Suprapubic skin (tissue), 4 donors: ENCODE results near the gene ACOD1. TPM values are rescaled to one million over a fixed set of nuclear protein-coding genes. Genes with fewer than 3 reads are reported as not detected.

Experiments
- DNase-seq, 2 donors: peaks; one replicate each; pipeline ENCODE4 v3.0.0-alpha.2; 2019; ENCODE audit warnings: low spot score in 2 of 2
- H3K27ac ChIP-seq: fragments of 200-600 bp; sonication (generic); one replicate; pipeline ENCODE4 v1.5.1; 2019
- H3K27me3 ChIP-seq: fragments of 200-600 bp; sonication (generic); one replicate; pipeline ENCODE4 v1.5.1; 2019
- H3K36me3 ChIP-seq: fragments of 200-600 bp; sonication (generic); one replicate; pipeline ENCODE4 v1.5.1; 2019
- H3K4me1 ChIP-seq: fragments of 200-600 bp; sonication (generic); one replicate; pipeline ENCODE4 v1.5.1; 2019
- H3K4me3 ChIP-seq: fragments of 200-600 bp; sonication (generic); one replicate; pipeline ENCODE4 v1.5.1; 2019; ENCODE audit warnings: mild to moderate bottlenecking
- H3K9me3 ChIP-seq: fragments of 200-600 bp; sonication (generic); one replicate; pipeline ENCODE4 v1.5.1; 2019
- EP300 ChIP-seq: sonication (generic); formaldehyde crosslinking; IDR thresholded peaks from one replicate; pipeline ENCODE4 v1.6.1; 2017; ENCODE audit warnings: antibody characterized with exemption
- POLR2A ChIP-seq, 2 donors: fragments of 450-650 bp; IDR thresholded peaks; one replicate each; pipeline ENCODE4 v1.6.1; 2017; ENCODE audit warnings: antibody characterized with exemption in 2 of 2, mild to moderate bottlenecking in 2 of 2, moderate library complexity in 2 of 2
- POLR2AphosphoS5 ChIP-seq, 3 donors: sonication (generic); formaldehyde crosslinking; IDR thresholded peaks; one replicate each; pipeline ENCODE4 v1.6.1; 2017; ENCODE audit warnings: antibody characterized with exemption in 3 of 3
- WGBS: methylation state at CpG from one replicate; pipeline ENCODE4 v1.1.5; 2018; 5-methylcytosine and 5-hydroxymethylcytosine counted together
- total RNA-seq, 4 donors: library from RNA; depleted of rRNA; stranded (reverse); fragments of >200 nt; gene quantifications; one replicate each; pipeline ENCODE4 v1.1.0, GENCODE V29; 2016
- TF ChIP-seq, protein P1 (sequence below), 2 donors: fragments of 200-600 bp in 1 of 2; fragments of 450-650 bp in 1 of 2; sonication (generic) in 1 of 2; IDR thresholded peaks; one replicate each; pipeline ENCODE4 v1.5.1; 2016 to 2019; ENCODE audit warnings: antibody characterized with exemption in 2 of 2, mild to moderate bottlenecking in 1 of 2, moderate library complexity in 1 of 2

ACOD1 gene
- total RNA-seq, 4 donors from 2014 or later, result not detected

GRCh38 chr13:76939215-76939614 lies 9.1 kb upstream of the ACOD1 start:
- no peaks in the 10 kb centered on the region for H3K9me3 ChIP-seq
- DNase-seq, result no peak
- no peaks in the 10 kb centered on the region for H3K36me3 ChIP-seq
- H3K4me3 ChIP-seq, result no peak overlapping the region
- TF ChIP-seq, protein P1, sequence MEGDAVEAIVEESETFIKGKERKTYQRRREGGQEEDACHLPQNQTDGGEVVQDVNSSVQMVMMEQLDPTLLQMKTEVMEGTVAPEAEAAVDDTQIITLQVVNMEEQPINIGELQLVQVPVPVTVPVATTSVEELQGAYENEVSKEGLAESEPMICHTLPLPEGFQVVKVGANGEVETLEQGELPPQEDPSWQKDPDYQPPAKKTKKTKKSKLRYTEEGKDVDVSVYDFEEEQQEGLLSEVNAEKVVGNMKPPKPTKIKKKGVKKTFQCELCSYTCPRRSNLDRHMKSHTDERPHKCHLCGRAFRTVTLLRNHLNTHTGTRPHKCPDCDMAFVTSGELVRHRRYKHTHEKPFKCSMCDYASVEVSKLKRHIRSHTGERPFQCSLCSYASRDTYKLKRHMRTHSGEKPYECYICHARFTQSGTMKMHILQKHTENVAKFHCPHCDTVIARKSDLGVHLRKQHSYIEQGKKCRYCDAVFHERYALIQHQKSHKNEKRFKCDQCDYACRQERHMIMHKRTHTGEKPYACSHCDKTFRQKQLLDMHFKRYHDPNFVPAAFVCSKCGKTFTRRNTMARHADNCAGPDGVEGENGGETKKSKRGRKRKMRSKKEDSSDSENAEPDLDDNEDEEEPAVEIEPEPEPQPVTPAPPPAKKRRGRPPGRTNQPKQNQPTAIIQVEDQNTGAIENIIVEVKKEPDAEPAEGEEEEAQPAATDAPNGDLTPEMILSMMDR (IDR thresholded peaks at IDR 0.05), result no peak
- TF ChIP-seq POLR2AphosphoS5 (IDR thresholded peaks at IDR 0.05), result no peak
- no peak for TF ChIP-seq EP300
- no peak overlapping the region for H3K27ac ChIP-seq
- H3K4me1 ChIP-seq, result peaks cover 3% of the 10 kb centered on the region
- H3K27me3 ChIP-seq, result no peaks in the 10 kb centered on the region
- WGBS, result 71% methylated on average over 3 of the region's 3 CpGs

GRCh38 chr13:76942363-76942762 lies 5.9 kb upstream of the ACOD1 start:
- Histone ChIP-seq H3K4me1 (peaks cover 11% of the 10 kb centered on the region), H3K36me3 (no peaks in the 10 kb centered on the region), H3K9me3 (no peaks in the 10 kb centered on the region), H3K27me3 (no peaks in the 10 kb centered on the region), H3K27ac (no peak overlapping the region), H3K4me3 (no peak overlapping the region)
- no peak for TF ChIP-seq EP300
- no peak for TF ChIP-seq POLR2A (IDR thresholded peaks at IDR 0.05)
- TF ChIP-seq, protein P1 (IDR thresholded peaks at IDR 0.05), result no peak
- TF ChIP-seq POLR2AphosphoS5 (IDR thresholded peaks at IDR 0.05), result no peak
- no peak for DNase-seq
- WGBS, result 88% methylated on average over 4 of the region's 4 CpGs

GRCh38 chr13:76943646-76944045 lies 4.7 kb upstream of the ACOD1 start:
- 87% methylated on average over 2 of the region's 2 CpGs for WGBS

GRCh38 chr13:76944456-76944855 lies 3.9 kb upstream of the ACOD1 start:
- WGBS, result 23% methylated on average over 4 of the region's 4 CpGs
- no peaks in the 10 kb centered on the region for H3K36me3 ChIP-seq
- no peak for TF ChIP-seq POLR2A (IDR thresholded peaks at IDR 0.05)
- TF ChIP-seq, protein P1 (IDR thresholded peaks at IDR 0.05), result no peak
- TF ChIP-seq EP300, result no peak
- no peak for TF ChIP-seq POLR2AphosphoS5 (IDR thresholded peaks at IDR 0.05)
- DNase-seq, result no peak
- H3K9me3 ChIP-seq, result no peaks in the 10 kb centered on the region
- H3K4me1 ChIP-seq, result peaks cover 8% of the 10 kb centered on the region
- no peak overlapping the region for H3K27ac ChIP-seq
- H3K4me3 ChIP-seq, result no peak overlapping the region
- H3K27me3 ChIP-seq, result no peaks in the 10 kb centered on the region

More at GRCh38 chr13:76943646-76944045, 4.7 kb upstream of the ACOD1 start:
- H3K4me1 ChIP-seq, result peaks cover 8% of the 10 kb centered on the region
- H3K9me3 ChIP-seq, result no peaks in the 10 kb centered on the region
- no peaks in the 10 kb centered on the region for H3K36me3 ChIP-seq
- H3K4me3 ChIP-seq, result no peak overlapping the region
- DNase-seq, result no peak
- H3K27ac ChIP-seq, result no peak overlapping the region
- TF ChIP-seq POLR2A (IDR thresholded peaks at IDR 0.05) (no peak), EP300 (no peak), POLR2AphosphoS5 (IDR thresholded peaks at IDR 0.05) (no peak)
- TF ChIP-seq, protein P1 (IDR thresholded peaks at IDR 0.05), result no peak
- H3K27me3 ChIP-seq, result no peaks in the 10 kb centered on the region

- no peak overlapping the region for H3K4me3 ChIP-seq
- 95% methylated on average over 2 of the region's 2 CpGs for WGBS
These were observed 1.8 kb downstream of the ACOD1 start for GRCh38 chr13:76950101-76950500.

More at GRCh38 chr13:76950101-76950500, 1.8 kb downstream of the ACOD1 start:
- no peak for DNase-seq
- H3K27ac ChIP-seq, result no peak overlapping the region
- TF ChIP-seq EP300 (no peak), POLR2AphosphoS5 (IDR thresholded peaks at IDR 0.05) (no peak), POLR2A (IDR thresholded peaks at IDR 0.05) (no peak)
- TF ChIP-seq, protein P1 (IDR thresholded peaks at IDR 0.05), result no peak
- H3K36me3 ChIP-seq, result no peaks in the 10 kb centered on the region
- peaks cover 1% of the 10 kb centered on the region for H3K4me1 ChIP-seq
- H3K9me3 ChIP-seq, result no peaks in the 10 kb centered on the region
- no peaks in the 10 kb centered on the region for H3K27me3 ChIP-seq
